GM18870 (cell line): ENCODE results near the gene MAST3.

Experiments
- ATAC-seq: cut with Tn5 transposase; IDR thresholded peaks from one replicate; pipeline ENCODE4 v1.9.1; 2021; ENCODE audit warnings: moderate library complexity; ENCODE audit not compliant: unreplicated experiment

Gene MAST3

DNA sequence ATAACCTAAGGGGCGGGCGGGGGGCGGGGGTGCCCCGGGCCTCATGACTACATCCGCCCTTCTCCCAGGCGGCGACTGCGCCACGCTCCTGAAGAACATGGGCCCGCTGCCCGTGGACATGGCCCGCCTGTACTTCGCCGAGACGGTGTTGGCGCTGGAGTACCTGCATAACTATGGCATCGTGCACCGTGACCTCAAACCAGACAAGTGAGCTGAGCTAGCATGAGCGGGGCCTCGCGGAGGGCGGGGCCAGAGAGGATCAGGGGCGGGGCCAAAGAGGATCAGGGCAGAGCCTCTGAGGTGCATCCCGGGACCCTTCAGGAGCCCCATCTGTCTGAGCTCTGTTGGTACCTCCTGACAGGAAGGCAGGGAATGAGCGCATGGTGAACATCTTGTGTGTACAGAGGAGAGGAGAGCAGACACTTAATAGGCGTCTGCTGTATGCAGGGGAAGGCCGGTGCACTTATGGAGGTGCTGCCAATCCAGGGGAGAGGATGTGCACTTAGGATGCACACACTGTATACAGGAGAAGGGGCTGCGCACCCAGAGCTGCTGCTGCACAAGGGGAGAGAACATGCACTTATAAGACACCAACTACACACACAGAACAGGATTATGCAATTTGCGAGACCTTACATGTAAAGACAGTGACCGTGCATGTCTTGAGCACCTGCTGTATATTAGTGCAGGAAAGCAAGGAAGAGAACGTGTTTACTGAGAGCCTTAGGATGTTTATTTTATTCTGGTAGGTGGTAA lies 34.4 kb downstream of the MAST3 start:
- no peak for ATAC-seq

DNA sequence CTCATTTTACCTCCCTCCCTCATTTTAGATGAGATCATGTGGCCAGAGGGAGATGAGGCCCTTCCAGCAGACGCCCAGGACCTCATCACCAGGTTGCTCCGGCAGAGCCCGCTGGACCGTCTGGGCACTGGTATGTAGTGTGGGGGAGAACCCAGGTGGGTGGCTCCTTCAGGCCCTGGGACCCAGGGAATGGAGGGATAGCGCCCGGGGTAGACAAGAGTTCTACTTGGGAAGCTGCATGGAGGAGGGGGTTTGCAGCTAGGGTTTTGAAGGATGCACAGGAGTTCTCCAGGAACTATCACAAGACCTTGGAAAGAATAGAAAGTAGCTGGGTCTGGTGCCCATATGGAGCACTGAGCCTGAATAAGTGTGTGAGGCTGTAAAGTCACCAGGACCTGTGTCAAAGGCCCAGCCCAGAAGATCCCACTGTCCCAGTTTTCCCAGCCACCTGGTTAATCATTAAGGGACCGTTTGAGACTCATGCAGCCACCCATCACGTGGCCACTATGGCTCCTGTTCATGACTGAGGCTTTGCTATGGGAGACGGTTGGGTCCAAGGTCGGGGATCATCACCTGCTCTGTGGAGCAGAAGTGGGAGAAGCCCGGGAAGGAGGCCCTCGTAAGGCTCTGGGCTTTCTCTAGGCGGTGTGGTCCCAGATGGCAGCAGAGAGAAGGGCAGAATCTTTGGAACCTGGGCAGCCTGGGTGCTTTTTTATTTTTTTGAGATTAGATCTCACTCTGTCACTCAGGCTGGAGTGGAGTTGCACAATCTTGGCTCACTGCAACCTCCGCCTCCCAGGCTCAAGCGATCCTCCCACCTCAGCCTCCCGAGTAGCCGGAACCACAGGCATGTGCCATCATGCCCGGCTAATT lies 38.4 kb downstream of the MAST3 start:
- ATAC-seq: no peak

DNA sequence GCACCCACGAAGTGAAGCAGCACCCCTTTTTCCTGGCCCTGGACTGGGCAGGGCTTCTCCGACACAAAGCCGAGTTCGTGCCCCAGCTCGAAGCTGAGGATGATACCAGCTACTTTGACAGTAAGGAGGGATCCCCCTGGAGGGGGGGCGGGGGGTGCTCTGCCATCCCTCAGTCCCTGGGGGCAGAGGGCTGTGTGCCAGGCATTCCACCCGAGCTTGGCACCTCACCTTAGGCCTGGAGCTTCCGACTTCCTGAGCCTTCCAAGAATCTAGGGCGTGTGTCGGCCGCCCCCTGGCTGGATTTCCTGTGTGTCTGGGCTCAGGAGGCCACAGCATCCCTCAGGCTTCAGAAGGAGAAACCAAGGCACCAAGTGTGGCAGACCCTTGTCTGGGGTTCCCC lies 39.7 kb downstream of the MAST3 start:
- ATAC-seq: no peak

DNA sequence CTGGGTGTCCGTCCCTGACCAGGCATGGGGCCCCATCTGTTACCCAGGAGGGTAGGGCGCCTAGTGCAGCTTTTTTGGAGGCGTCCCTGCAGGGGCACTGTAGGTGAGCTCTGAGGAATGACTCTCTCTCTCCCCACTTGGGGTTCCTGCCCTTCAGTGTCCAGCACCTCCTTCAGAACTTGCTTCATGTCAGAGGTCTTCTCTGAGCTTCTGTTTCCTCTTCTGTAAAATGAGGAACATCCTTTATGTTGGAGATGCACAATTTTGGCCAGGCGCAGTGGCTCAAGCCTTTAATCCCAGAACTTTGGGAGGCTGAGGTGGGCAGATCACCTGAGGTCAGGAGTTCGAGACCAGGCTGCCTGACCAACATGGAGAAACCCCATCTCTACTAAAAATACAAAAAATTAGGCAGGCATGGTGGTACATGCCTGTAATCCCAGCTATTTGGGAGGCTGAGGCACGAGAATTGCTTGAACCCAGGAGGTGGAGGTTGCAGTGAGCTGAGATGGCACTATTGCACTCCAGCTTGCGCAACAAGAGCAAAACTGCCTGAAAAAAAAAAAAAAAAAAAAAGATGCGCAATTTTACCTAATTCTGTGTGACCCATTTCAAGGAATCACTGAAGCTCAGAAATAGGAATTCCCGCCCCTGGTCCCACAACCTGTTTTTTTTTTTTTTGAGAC lies 40.2 kb downstream of the MAST3 start:
- no peak for ATAC-seq

DNA sequence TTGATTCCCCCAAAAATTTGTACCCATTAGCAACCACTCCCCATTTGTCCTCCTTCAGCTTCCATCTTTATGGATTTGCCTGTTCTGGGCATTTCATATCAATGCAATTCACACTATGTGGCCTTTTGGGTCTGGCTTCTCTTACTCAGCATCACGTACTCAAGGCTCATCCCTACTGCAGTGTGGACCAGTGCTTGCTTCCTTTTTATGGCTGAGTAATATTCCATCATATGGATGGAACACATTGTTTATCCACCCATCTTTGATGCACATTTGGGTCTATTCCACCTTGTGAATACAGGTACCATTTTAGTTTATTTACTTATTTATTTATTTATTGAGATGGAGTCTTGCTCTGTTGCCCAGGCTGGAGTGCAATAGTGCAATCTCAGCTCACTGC lies 42.9 kb downstream of the MAST3 start:
- no peak for ATAC-seq

DNA sequence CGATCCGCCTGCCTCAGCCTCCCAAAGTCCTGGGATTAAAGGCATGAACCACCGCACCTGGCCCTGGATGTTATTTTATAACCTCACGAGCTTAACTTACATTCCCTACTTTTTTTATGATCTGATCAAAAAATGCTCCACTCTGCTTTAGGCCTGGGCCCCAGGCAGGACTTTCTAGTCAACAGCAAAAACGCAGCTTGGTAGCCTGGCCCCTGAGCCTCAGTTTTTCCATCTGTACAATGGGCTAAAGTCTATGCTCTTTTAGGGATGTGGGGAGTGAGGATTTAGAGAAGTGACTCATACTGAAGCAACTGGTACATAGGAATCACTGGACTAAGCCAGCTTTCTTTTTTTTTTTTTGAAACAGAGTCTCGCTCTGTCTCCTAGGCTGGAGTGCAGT lies 43.5 kb downstream of the MAST3 start:
- no peak for ATAC-seq

DNA sequence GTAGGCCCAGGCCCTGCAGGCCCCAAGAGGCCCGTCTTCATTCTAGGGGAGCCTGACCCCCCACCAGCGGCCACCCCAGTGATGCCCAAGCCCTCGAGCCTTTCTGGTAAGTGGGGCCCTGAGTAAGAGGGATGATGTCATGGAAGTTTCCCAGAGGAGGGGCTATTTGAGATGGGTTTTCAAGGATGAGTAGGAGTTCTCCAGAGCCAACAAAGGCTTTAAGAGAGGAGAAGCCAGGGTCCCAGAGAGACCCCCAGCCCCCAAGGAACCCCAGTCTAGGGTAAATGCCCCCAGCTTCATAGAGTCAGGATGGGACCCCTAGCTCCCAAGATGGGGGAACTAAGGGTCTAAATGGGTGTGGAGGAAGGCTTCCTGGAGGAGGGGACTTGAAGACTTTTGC lies 46.3 kb downstream of the MAST3 start:
- ATAC-seq: no peak

DNA sequence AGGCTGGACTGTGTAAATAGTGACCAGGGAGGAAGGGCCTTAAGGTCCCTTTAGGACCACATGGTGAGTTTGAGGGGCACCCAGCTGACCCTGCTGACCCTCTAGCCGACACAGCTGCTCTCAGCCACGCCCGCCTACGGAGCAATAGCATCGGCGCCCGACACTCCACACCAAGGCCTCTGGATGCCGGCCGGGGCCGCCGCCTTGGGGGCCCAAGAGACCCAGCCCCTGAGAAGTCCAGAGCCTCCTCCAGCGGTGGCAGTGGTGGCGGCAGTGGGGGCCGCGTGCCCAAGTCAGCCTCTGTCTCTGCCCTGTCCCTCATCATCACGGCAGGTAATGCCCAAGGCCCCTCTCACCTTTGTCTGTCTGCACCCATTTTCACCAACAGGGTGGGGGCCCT lies 46.8 kb downstream of the MAST3 start:
- ATAC-seq: no peak

DNA sequence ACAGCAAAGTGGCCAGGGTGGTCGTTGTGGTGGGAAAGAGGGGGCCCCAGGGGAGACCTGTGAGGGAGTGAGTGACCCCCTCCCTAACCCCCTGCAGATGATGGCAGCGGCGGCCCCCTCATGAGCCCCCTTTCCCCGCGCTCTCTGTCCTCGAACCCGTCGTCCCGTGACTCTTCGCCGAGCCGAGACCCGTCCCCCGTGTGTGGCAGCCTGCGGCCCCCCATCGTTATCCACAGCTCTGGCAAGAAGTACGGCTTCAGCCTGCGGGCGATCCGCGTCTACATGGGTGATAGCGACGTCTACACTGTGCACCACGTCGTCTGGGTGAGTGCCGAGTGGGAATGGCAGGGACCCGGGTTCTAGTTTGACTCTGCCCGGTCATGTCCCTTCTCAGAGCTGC lies 47.3 kb downstream of the MAST3 start:
- ATAC-seq: no peak

DNA sequence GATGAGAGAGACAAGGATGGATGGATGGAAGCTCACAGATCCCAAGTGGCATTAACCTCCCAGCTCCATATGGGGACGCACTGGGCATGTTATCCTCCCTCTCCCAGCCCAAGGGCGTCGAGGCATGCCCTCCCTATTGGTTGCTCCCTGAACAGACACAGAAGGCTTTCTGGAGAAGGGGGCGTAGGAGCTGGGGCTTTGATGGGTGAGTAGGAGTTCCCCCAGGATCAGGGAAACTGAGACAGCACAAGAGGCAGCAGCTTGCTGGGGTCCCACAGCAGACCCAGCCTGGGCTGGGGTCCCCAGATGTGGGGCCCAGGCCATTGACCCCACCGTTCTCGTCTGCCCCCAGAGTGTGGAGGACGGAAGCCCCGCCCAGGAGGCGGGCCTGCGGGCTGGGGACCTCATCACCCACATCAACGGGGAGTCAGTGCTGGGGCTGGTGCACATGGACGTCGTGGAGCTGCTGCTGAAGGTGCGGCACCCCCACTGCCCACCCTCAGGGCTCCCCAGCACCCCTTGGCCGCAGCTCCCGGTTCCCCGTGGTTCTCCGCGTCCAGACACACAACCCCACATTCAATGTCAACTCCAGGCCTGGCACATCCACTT lies 47.9 kb downstream of the MAST3 start:
- ATAC-seq: no peak

DNA sequence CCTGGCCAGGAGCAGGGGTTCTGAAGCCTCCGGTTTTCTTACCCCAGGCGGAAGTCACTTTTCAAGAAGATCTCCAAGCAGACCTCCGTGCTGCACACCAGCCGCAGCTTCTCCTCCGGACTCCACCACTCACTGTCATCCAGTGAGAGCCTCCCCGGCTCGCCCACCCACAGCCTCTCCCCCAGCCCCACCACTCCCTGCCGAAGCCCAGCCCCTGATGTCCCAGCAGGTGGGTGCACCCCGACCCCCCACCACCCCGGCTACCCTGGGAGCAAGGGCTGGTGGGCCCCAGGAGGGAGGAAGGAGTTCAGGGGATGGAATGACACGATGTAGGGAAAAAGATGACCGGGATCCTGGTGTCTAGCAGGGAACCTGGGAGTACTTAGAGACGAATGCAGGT lies 49.8 kb downstream of the MAST3 start:
- no peak for ATAC-seq

DNA sequence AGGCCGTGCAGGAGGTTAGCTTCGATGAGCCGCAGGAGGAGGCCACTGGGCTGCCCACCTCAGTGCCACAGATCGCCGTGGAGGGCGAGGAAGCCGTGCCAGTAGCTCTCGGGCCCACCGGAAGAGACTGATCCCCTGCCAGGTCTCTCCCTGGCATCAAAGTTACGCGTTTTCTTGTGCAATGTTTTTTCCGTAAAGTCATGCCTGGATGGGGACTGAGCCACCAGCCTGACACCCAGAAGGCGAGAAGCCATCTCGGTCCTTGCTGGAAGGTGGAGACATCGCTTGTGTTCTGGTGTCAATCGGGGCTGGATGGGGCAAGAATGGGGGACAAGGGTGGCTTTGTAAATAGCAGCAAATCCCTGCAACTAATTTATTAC lies 52.0 kb downstream of the MAST3 start:
- no peak for ATAC-seq

DNA sequence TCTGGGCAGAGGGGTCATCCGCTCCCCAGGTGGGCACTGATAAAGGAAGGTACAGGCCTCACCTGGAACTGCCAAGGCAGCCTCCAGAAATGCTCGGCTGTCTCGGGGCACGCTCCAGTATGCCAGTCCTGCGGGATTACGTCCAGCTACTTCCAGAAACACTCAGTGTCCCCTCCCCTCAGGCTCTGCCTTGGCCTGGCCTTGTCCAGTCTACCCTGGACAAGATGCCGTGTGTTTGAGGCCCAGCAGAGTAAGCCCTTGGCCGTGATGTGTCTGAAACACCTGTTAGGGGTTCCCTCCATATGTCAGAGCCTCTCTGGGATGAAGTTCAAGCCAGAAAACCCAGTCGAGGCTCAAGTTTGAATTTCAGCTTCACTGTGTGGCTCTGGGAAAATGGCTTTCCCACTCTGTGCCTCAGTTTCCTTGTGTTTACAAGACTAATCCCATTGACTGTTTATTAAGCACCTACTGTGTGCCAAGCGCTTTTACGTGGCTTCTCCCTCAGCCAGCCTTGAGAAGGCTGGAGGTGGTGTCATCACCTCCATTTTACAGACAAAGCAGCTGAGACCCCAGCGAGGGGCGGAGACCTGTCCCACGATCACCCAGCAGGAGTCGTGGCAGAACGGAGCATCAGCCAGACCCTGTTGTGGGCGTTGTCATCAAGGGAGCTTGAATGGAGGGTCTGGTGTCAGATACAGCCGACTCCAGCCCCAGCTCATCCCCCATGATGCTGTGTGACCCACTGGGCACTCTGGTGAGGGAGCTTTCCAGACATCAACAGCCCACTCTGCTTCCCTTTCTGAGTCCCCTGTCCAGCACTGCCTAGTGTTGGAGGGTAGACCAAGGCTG lies 53.4 kb downstream of the MAST3 start:
- no peak for ATAC-seq

DNA sequence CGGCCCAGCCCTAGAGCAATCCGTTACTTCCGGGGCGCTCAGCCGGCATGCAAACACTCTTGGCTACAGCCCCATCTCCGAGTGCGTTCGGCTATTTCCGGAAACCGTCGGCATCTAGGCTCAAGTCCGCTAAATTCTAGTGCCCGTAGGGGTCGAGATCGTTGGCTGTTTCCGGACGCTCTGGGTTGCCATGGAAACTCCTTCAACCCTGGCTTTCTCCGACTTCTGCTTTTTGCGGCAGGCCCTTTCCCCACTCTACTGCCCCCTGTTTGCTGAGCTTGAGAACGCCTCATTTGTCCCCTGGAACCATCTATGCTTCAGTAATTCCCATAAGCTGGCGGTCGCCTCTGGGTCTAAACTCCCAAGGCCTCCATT lies 54.9 kb downstream of the MAST3 start:
- ATAC-seq: peak; percentile 74

DNA sequence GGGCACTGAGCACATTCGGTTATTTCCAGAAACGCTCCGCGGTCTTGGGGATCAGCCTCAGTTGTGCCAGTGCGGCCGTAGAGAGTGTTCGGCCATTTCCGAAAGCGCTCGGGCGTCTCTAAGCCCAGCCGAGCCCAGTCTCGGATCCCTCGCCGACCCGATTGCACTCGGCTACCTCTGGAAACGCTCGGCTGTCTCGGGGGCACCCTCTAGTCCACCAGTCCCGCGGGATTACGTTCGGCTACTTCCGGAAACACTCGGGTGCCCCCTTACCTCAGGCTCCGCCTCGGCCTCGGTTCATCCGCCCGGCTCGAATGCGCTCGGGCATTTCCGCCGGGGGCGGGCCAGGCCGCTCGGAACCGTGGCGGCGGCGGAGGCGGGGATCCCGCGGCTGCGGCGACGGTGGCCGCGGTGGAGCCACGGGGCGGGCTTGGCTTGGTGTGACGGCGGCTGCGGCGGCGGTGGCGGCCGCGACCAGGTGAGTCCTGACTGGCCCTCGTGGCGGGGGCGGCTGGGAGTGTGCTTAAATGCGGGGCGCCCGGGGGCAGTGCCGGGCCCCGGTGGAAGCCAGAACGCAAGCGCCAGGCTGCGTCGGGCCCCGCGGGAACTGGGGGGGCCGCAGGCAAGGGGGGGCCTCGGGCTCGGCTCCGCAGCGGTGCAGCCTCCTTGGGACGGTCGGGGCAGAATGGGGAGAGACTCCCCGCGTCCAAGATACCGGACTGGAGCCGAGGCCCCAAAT lies 55.4 kb downstream of the MAST3 start, which contains the start of gene PIK3R2:
Gene PIK3R2, plus strand, starts transcription at position 347 of the 739 bp plus-strand sequence. CDS start 2,717 bp downstream, outside the sequence.
- ATAC-seq: peak; percentile 70

DNA sequence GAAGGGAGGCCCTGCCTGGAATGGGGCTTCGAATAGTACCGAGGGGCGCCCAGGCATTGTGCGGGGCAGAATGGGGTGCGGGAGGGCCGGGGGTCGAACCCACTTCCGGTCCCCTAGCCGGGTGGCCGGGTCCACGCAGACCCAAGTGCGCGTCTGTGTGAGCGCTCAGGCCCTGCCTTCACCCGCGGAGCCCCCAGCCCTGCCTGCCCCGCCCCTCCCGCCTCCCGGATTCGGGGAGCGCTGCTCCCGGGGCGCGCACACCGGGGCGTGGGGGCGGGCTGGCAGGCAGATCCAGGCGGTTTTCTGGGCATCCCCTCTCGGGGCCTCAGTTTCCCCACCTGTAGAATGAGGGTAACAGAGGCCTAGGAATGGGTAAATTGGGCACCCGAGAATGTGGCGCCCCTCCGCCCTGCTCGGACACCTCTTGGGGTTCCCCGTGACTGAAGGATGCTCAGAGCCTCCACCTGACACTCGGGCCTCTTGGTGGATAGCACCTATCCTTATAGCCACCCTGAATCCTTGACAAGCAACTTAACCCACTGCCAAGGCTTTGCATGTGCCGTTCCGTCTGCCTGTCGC lies 56.1 kb downstream of the MAST3 start:
- ATAC-seq: no peak

DNA sequence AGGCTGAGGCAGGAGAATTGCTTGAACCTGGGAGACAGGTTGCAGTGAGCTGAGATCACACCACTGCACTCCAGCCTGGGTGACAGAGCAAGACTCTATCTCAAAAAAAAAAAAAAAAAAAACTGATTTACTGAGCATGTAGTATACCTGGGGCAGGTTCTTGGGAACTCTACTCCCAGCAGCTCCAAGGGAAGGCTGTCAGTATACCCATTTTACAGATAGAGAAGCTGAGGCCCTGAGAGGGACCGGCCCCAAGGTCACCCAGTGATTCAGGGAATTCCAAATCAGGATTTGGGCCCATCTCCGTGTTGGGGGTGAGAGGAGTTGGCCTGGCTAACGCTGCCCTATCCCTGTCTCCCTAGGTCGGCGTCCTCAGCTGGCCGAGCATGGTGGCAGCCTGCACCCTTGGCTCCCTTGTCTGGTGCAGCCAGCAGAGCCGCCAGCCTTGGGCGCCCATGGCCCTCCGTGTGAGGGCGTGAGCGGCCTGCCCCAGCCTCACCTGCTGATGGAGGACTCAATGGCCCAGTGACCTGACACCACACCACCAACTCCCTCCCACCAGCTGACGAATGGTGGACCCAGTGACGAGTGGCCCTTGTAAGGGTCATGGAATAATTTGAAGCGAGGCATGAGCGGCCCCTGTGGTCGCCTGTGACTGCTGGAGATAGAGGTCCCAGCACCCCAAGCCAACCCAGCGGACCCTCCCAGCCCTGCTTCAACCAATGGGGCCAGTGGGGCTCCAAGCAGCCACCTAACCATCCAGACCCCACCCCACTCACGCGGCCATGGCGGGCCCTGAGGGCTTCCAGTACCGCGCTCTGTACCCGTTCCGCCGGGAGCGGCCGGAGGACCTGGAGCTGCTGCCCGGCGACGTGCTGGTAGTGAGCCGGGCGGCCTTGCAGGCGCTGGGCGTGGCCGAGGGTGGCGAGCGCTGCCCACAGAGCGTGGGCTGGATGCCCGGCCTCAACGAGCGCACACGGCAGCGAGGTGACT lies 57.8 kb downstream of the MAST3 start:
- ATAC-seq: no peak

DNA sequence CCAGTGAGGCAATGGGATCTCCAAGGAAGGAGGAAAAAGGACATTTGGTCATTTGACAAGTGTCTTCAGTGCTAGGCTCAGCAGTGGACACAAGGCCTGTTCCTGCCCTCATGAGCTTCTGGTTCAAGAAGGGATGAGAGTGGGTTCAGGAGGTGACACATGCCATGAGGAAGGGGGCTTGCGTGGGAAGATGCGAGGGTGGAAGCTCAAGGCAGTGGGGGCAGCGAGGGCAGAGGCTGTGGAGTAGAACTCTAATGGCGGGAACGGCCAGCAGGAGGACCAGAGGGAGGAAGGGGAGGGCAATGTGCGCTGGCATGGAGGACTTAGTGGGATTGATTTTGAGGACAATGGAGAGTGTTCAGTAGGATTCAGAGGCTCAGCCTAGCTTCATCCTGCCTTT lies 58.7 kb downstream of the MAST3 start:
- ATAC-seq: no peak
